Right ventricle myocardium inferior (tissue), 1 donor: ENCODE measurements around the gene TTLL12. TPM values are rescaled to one million over a fixed set of nuclear protein-coding genes. Genes with fewer than 3 reads are reported as not detected.
A peak's percentile ranks its signal among the peaks of the same experiment; 100 is the strongest.
"Not testable (repeated sequence)": the region's sequence is repeated elsewhere in the genome, so short reads cannot be mapped to it uniquely, and the experiment has no call there.

Source experiments
- ATAC-seq: fragments of 200-7000 bp; cut with Tn5 transposase; one replicate; pipeline ENCODE4 v1.9.1; 2020; ENCODE audit warnings: mild to moderate bottlenecking, moderate library complexity
- DNase-seq: peaks from one replicate; pipeline ENCODE4 v3.0.0; 2021; ENCODE audit errors: missing footprints
- intact Hi-C: fragments of 100-400 bp; cut with DNase I; formaldehyde crosslinking; loops from one replicate; pipeline ENCODE4 v1.11.0; 2022
- total RNA-seq: library from RNA; stranded (reverse); fragmentation: NEBNext Ultra II Directional; extraction: Animal tissue kit (Norgen Biotek cat#: 25700); gene quantifications from one replicate; pipeline ENCODE4 v1.2.1, GENCODE V29; 2021
- donor health status: DM: no; HTN: yes; CAD: no; lungs with severe emphysema.

TTLL12 gene
- total RNA-seq, 1 donor from 2014 or later, result 13.2 TPM

GRCh38 chr22:43146332-43146731 lies 40.6 kb downstream of the TTLL12 start:
- intact Hi-C loops, ATAC-seq: not testable (repeated sequence)
- peak; percentile 85 for DNase-seq

GRCh38 chr22:43145371-43145770 lies 41.6 kb downstream of the TTLL12 start:
- DNase-seq, intact Hi-C loops, ATAC-seq: not testable (repeated sequence)

GRCh38 chr22:43144949-43145348 lies 42.0 kb downstream of the TTLL12 start:
- DNase-seq, result no peak
- intact Hi-C loops, result no loop called here
- ATAC-seq, result no peak

GRCh38 chr22:43142880-43143562 lies 43.9 kb downstream of the TTLL12 start, which contains the start of gene MCAT:
TSS of gene MCAT (minus strand) at chr22:43143398. CDS start at chr22:43143348, 50 bp downstream.
- ATAC-seq (peak; percentile 91), DNase-seq (peak; percentile 94)
- intact Hi-C loops, result no loop called here

- DNase-seq (peak; percentile 58), ATAC-seq (peak; percentile 60)
- intact Hi-C loops, result loop anchor here (10.0 kb wide), 1 partner anchor 272 kb away; no protein-coding TSS in a partner anchor
Observed at GRCh38 chr22:43136801-43137200, 50.1 kb downstream of the TTLL12 start.

DNA sequence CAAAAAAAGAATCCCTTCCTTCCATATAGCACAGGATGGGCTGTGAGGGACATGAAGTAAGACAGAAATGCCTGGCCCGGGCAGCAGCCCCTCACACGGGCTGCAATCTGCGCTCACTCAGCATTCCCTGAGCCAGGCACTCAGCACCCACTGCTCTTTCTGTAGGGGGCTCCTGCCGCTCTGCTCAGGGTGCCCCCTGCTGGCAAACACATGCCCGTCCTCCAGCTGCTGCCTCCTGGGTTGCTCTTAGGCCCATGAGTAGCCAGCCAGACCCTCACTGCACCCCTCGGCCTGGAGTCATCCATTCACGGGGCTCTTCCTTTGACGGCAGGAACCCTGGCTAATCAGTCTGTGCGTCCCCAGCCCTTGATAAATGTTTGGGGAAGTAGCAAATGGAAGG lies 50.7 kb downstream of the TTLL12 start:
- intact Hi-C loops, result loop anchor here (10.0 kb wide), 1 partner anchor 271 kb away; no protein-coding TSS in a partner anchor

DNA sequence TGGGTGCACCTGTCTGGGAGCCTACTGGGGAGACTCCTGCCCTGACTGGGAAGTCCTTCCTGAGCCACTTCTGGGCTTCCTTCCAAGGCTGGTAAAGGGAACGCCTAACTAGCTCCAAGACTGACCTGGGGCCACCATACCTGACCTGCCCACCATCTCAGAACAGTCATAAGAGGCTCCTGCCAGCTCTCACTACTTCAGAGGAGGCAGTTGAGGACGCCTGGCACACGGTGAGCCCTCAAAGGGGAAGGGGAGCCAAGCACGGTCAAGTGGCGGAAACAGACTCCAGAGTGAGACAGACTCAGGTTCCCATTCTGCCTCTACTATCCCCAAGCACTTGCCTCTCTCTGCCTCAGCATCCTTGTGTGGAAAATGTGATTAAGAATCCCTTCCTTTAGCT lies 51.4 kb downstream of the TTLL12 start:
- peak; percentile 4 for DNase-seq
- intact Hi-C loops, result loop anchor here (10.0 kb wide), 1 partner anchor 271 kb away; no protein-coding TSS in a partner anchor
- ATAC-seq, result no peak

More for the DNA sequence above, 50.7 kb downstream of the TTLL12 start:
- ATAC-seq (peak; percentile 36), DNase-seq (peak; percentile 72)

DNA sequence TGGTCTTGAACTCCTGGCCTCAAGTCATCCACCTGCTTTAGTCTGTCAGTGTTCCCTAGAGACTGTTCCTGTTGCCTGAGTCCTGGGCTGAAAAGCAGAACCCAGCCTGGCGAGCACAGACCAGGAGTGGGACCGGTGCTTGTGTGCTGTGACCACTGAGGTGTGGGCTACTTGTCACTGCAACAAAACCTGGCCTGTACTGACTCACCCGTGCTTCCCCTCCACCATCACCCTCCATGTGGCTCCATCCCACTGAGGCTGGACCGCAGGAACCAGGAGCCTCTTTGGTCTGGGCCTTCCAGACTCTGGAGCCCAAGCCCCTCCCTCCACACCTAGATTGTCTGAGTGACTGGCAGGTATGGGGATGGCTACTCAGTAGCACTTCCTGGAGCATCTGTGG lies 52.4 kb downstream of the TTLL12 start:
- DNase-seq (peak; percentile 22), ATAC-seq (no peak)
- intact Hi-C loops, result loop anchor here (10.0 kb wide), 1 partner anchor 270 kb away; no protein-coding TSS in a partner anchor

DNA sequence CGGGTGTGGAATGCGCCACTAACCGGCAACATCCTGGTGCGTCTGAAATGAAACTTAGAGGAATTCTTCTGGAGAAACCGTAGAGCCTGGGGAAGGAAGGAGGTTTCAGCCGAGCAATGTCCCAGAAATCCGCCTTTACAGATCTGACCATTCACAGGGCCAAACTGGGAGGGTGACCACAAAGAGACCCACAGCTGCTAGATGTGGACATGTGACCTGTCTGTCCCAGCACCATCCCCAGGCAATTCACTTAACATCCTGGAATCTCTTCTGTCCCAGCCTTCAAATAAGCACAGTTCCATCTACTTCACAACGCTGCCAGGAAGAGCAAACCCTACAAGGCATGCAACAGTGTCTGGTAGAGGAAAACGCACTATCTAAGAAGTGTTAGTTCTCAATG lies 53.5 kb downstream of the TTLL12 start:
- DNase-seq (peak; percentile 1), ATAC-seq (no peak)
- intact Hi-C loops, result loop anchor here (10.0 kb wide), 1 partner anchor 269 kb away; no protein-coding TSS in a partner anchor

DNA sequence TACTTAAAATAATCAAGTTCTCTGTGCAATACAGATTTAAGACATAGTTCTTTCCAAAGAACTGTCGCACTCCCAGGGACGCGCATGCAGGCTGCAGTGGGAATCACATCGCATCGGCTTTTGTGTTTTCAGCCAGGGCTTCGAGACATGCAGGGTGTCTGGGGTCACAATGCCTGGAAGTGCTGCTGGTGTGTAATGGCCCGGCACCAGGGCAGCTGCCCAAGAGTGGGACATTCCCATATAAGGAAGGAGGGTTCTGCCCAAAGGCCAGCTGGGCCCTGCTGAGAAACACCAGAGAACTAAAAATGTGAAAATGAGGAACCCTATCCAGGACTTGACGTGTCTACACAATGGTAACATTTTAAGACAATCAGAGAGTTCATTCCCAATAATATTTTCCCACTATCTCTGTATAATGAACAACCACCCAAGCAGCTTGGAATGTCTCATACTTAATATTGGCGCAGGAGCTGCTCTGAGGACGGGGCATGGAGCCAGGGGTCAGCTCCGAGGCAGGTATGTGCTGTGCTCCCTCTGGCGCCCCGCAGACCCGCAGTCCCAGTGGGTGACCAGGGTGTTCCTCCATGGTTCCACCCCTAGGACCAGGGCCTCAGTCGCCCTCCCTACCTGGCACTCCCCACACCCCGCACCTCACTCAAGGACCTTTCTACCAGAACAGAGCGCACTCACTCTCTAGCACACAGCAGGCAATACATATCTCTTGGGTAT lies 55.0 kb downstream of the TTLL12 start:
- DNase-seq (peak; percentile 84), ATAC-seq (peak; percentile 68)
- intact Hi-C loops, result loop anchor here (10.0 kb wide), 1 partner anchor 267 kb away; no protein-coding TSS in a partner anchor

- DNase-seq (no peak), ATAC-seq (no peak)
- intact Hi-C loops, result loop anchor here (10.0 kb wide), 1 partner anchor 265 kb away; no protein-coding TSS in a partner anchor
Observed at GRCh38 chr22:43129426-43130425, 57.2 kb downstream of the TTLL12 start.

DNA sequence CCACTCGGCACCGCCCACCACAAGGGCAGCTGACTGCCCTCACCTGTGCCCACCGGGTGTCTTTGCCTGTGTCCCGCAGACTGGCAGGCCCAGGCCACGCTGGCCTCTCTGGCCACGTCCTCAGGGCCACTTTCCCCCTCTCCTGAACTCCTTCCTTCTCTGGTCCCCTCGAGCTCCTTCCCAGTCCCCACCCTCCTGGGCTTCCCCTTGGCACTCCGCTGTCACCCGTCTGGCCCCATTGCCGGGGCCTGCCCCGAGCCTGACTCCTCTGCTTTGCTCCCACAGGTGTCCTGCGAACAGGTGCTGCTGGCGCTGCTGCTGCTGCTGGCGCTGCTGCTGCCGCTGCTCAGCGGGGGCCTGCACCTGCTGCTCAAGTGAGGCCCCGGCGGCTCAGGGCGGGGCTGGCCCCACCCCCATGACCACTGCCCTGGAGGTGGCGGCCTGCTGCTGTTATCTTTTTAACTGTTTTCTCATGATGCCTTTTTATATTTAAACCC lies 58.0 kb downstream of the TTLL12 start:
- DNase-seq (no peak), ATAC-seq (no peak)
- intact Hi-C loops, result no loop called here

GRCh38 chr22:43128116-43128515 lies 58.8 kb downstream of the TTLL12 start:
- ATAC-seq (no peak), DNase-seq (no peak)
- intact Hi-C loops, result no loop called here

GRCh38 chr22:43127166-43127908 lies 59.6 kb downstream of the TTLL12 start:
- intact Hi-C loops, result no loop called here
- DNase-seq, result no peak
- ATAC-seq, result no peak

DNA sequence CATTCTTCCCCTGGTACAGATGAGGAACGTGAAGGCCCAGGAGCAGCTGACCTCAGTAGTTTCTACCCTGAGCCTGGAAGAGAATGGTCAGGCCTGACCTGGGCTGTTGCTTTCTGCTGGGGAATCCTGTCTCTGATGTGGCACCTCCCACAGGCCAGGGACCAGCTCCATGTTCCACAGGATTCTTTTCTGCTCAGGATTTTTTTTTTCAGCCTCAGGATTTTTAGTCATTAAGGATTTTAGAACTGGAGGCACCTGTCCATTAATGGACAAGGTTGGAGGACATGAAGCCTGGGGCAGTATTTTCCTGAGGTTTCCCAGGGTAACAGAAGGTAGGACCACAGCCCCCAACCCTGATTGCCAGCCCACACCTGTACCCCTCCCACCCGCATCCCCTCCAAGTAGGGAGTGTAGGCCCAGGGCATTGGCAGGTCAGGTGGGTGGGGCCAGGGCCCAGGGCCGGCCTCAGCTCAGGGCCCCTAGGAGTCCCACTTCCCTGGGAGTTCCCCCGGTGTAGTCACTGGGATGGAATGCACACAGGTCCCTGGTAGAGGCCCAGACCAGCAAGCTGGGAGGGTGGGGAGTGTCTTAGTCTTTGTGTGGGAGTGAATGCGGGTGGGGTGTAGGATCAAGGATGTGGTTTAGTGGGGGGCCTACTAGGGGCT lies 60.3 kb downstream of the TTLL12 start:
- intact Hi-C loops, result no loop called here
- no peak for DNase-seq
- ATAC-seq, result no peak

DNA sequence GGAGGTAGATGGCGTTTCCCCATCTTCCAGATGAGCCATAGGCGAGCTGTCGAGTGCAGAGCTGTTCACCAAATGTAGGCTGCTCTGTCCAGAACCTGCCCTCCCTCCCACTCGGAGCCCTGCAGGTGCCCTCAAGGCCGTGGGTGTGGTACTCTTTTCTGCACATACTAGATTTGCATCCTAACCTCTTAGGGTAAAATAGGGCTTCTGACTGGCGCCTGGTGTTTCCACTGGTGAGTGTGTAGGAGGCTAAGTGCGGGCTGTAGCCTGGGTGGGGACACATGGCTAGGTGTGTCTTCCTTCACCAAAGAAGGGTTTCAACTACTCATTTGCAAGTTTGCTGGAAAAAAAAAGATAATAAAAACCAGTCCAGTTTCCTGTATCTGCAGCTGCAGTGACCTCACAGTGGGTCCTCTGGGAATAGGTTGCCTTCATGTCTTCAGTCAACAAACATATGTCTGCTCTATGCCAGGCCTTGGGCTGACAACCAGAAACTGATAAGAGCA lies 67.9 kb downstream of the TTLL12 start:
- intact Hi-C loops, result no loop called here
- DNase-seq (no peak), ATAC-seq (no peak)
